HEK293T (cell line): ENCODE measurements around the gene SCAP.

Source experiments
- BHLHE40 ChIP-seq: fragments of 450-650 bp; IDR thresholded peaks from 2 replicates; pipeline ENCODE4 v1.6.1; 2016; ENCODE audit warnings: mild to moderate bottlenecking, moderate library complexity, borderline replicate concordance
- CTBP1 ChIP-seq: fragments of 450-650 bp; IDR thresholded peaks from 2 replicates; pipeline ENCODE4 v1.6.1; 2016; ENCODE audit warnings: borderline replicate concordance
- ELF4 ChIP-seq: fragments of 450-650 bp; IDR thresholded peaks from 2 replicates; pipeline ENCODE4 v1.6.1; 2017; ENCODE audit warnings: antibody characterized with exemption
- FOXA1 ChIP-seq: fragments of 450-650 bp; IDR thresholded peaks from 2 replicates; pipeline ENCODE4 v1.6.1; 2016; ENCODE audit warnings: mild to moderate bottlenecking
- FOXK2 ChIP-seq: fragments of 450-650 bp; IDR thresholded peaks from 2 replicates; pipeline ENCODE4 v1.6.1; 2016; ENCODE audit warnings: mild to moderate bottlenecking
- FOXM1 ChIP-seq: fragments of 450-650 bp; IDR thresholded peaks from 2 replicates; pipeline ENCODE4 v1.6.1; 2017; ENCODE audit warnings: mild to moderate bottlenecking, borderline replicate concordance
- L3MBTL2 ChIP-seq: fragments of 450-650 bp; conservative IDR thresholded peaks from 2 replicates; pipeline ENCODE4 v1.6.1; 2016; ENCODE audit warnings: mild to moderate bottlenecking
- SP1 ChIP-seq: fragments of 450-650 bp; IDR thresholded peaks from 2 replicates; pipeline ENCODE4 v1.6.1; 2017
- SUZ12 ChIP-seq: fragments of 450-650 bp; IDR thresholded peaks from 2 replicates; pipeline ENCODE4 v1.6.1; 2016; ENCODE audit warnings: mild to moderate bottlenecking
- TARDBP ChIP-seq: fragments of 450-650 bp; IDR thresholded peaks from 2 replicates; pipeline ENCODE4 v1.6.1; 2016
- ZNF384 ChIP-seq: fragments of 450-650 bp; IDR thresholded peaks from 2 replicates; pipeline ENCODE4 v1.6.1; 2016

- TF ChIP-seq SP1 (no peak), TARDBP (no peak), SUZ12 (no peak), FOXA1 (no peak), FOXK2 (no peak), CTBP1 (no peak), L3MBTL2 (no peak), FOXM1 (no peak), ELF4 (no peak), BHLHE40 (no peak), ZNF384 (no peak)
Measured at GRCh38 chr3:47455806-47456452, 19.8 kb downstream of the SCAP start.
